GM23338 (cell line): ENCODE results near the gene MAPK6. TPM values are rescaled to one million over a fixed set of nuclear protein-coding genes. Genes with fewer than 3 reads are reported as not detected.

ENCODE experiments used
- ATAC-seq: fragments of 200-7000 bp; cut with Tn5 transposase; 3 replicates; pipeline ENCODE4 v1.9.1; 2020
- DNase-seq: peaks from one replicate; pipeline ENCODE4 v3.0.0-alpha.2; 2015; ENCODE audit warnings: low spot score
- H2AFZ ChIP-seq: fragments of 200-600 bp; sonication (generic); 2 replicates; pipeline ENCODE4 v1.8.0; 2016; ENCODE audit warnings: antibody characterized with exemption, mild to moderate bottlenecking, moderate library complexity
- H3F3A ChIP-seq: fragments of 200-600 bp; sonication (generic); replicated peaks from 2 replicates; pipeline ENCODE4 v1.8.0; 2017; ENCODE audit warnings: antibody characterized with exemption, mixed run types, low read depth
- H3K27ac ChIP-seq: fragments of 200-600 bp; sonication (generic); 2 replicates; pipeline ENCODE4 v1.6.1; 2016; ENCODE audit warnings: low read depth
- H3K27me3 ChIP-seq: fragments of 200-600 bp; sonication (generic); 2 replicates; pipeline ENCODE4 v1.8.0; 2016; ENCODE audit warnings: mild to moderate bottlenecking, mixed run types, moderate library complexity; ENCODE audit not compliant: insufficient read depth
- H3K36me3 ChIP-seq: fragments of 200-600 bp; sonication (generic); 2 replicates; pipeline ENCODE4 v1.8.0; 2016; ENCODE audit warnings: mild to moderate bottlenecking; ENCODE audit not compliant: insufficient read depth
- H3K4me1 ChIP-seq: fragments of 200-600 bp; sonication (generic); 2 replicates; pipeline ENCODE4 v1.8.0; 2016; ENCODE audit warnings: mild to moderate bottlenecking, moderate library complexity; ENCODE audit not compliant: insufficient read depth
- H3K4me2 ChIP-seq: fragments of 200-600 bp; sonication (generic); 2 replicates; pipeline ENCODE4 v1.7.1; 2017; ENCODE audit warnings: mixed run types
- H3K4me3 ChIP-seq: fragments of 200-600 bp; sonication (generic); 2 replicates; pipeline ENCODE4 v1.6.1; 2016; ENCODE audit warnings: mixed run types
- H3K79me2 ChIP-seq: fragments of 200-600 bp; sonication (generic); replicated peaks from 2 replicates; pipeline ENCODE4 v1.8.0; 2017; ENCODE audit warnings: mild to moderate bottlenecking; ENCODE audit not compliant: insufficient read depth
- H3K9me2 ChIP-seq: fragments of 200-600 bp; sonication (generic); 2 replicates; pipeline ENCODE4 v1.8.0; 2017; ENCODE audit not compliant: insufficient read depth
- H4K20me1 ChIP-seq: fragments of 200-600 bp; sonication (generic); replicated peaks from 2 replicates; pipeline ENCODE4 v1.8.0; 2017; ENCODE audit warnings: mild to moderate bottlenecking; ENCODE audit not compliant: insufficient read depth
- H3K27ac Mint-ChIP-seq: 2 replicates; pipeline ENCODE4 v1.8.0; 2020; ENCODE audit warnings: inconsistent platforms, mild to moderate bottlenecking, moderate library complexity, mixed read lengths
- H3K27me3 Mint-ChIP-seq: 3 replicates; pipeline ENCODE4 v1.8.0; 2022; ENCODE audit warnings: low read depth, mild to moderate bottlenecking, moderate library complexity, mixed read lengths, inconsistent platforms; ENCODE audit not compliant: insufficient read depth, poor library complexity
- H3K36me3 Mint-ChIP-seq: 3 replicates; pipeline ENCODE4 v1.8.0; 2021; ENCODE audit warnings: low read depth, mild to moderate bottlenecking, inconsistent platforms, moderate library complexity, mixed read lengths
- H3K4me1 Mint-ChIP-seq: 3 replicates; pipeline ENCODE4 v1.8.0; 2020; ENCODE audit warnings: mild to moderate bottlenecking, inconsistent platforms, mixed read lengths
- H3K4me3 Mint-ChIP-seq: 3 replicates; pipeline ENCODE4 v1.8.0; 2021; ENCODE audit warnings: moderate library complexity, mild to moderate bottlenecking, inconsistent platforms, mixed read lengths
- H3K9me3 Mint-ChIP-seq: 3 replicates; pipeline ENCODE4 v1.8.0; 2020; ENCODE audit warnings: moderate library complexity, mild to moderate bottlenecking, inconsistent platforms, mixed read lengths
- CREB1 ChIP-seq: fragments of 250-450 bp; sonication (Bioruptor Pico); IDR thresholded peaks from 2 replicates; pipeline ENCODE4 v1.5.0; 2020; ENCODE audit warnings: low read depth, mild to moderate bottlenecking, moderate library complexity
- CTCF ChIP-seq, 2 experiments: fragments of 200-600 bp in 1 of 2; sonication (generic) in 1 of 2; conservative IDR thresholded peaks; 2 replicates each; pipeline versions ENCODE4 v1.5.1 to v1.6.1; 2016 to 2017; ENCODE audit warnings: antibody characterized with exemption in 2 of 2, low read depth in 2 of 2, mild to moderate bottlenecking in 2 of 2, moderate library complexity in 1 of 2
- ETS1 ChIP-seq: IDR thresholded peaks from 2 replicates; pipeline ENCODE4 v1.6.1; 2016; ENCODE audit warnings: antibody characterized with exemption
- EZH2 ChIP-seq: fragments of 200-600 bp; sonication (generic); IDR thresholded peaks from one replicate; pipeline ENCODE4 v1.8.0; 2017; ENCODE audit warnings: antibody characterized with exemption, mild to moderate bottlenecking, low read depth; ENCODE audit not compliant: unreplicated experiment
- EZH2phosphoT487 ChIP-seq: fragments of 200-600 bp; sonication (generic); IDR thresholded peaks from one replicate; pipeline ENCODE4 v1.8.1; 2018; ENCODE audit warnings: antibody characterized with exemption; ENCODE audit not compliant: unreplicated experiment
- JUNB ChIP-seq: IDR thresholded peaks from one replicate; pipeline ENCODE4 v1.6.1; 2016; ENCODE audit warnings: antibody characterized with exemption; ENCODE audit not compliant: unreplicated experiment
- NANOG ChIP-seq: IDR thresholded peaks from 2 replicates; pipeline ENCODE4 v1.6.1; 2016; ENCODE audit warnings: antibody characterized with exemption, borderline replicate concordance
- POLR2AphosphoS5 ChIP-seq: IDR thresholded peaks from 2 replicates; pipeline ENCODE4 v1.6.1; 2016; ENCODE audit warnings: antibody characterized with exemption, low read depth
- REST ChIP-seq: IDR thresholded peaks from one replicate; pipeline ENCODE4 v1.6.1; 2018; ENCODE audit warnings: antibody characterized with exemption; ENCODE audit not compliant: unreplicated experiment
- STAT1 ChIP-seq: IDR thresholded peaks from one replicate; pipeline ENCODE4 v1.6.1; 2016; ENCODE audit warnings: antibody characterized with exemption; ENCODE audit not compliant: unreplicated experiment
- ZNF114 ChIP-seq: fragments of 250-450 bp; sonication (Bioruptor Pico); IDR thresholded peaks from 2 replicates; pipeline ENCODE4 v1.5.0; 2020; ENCODE audit warnings: mild to moderate bottlenecking, moderate library complexity
- ZNF331 ChIP-seq: fragments of 250-450 bp; sonication (Bioruptor Pico); IDR thresholded peaks from 2 replicates; pipeline ENCODE4 v1.5.0; 2020; ENCODE audit warnings: low read depth, mild to moderate bottlenecking, moderate library complexity
- ZNF462 ChIP-seq: fragments of 250-450 bp; sonication (Bioruptor Pico); IDR thresholded peaks from 2 replicates; pipeline ENCODE4 v1.5.0; 2020; ENCODE audit warnings: mild to moderate bottlenecking, moderate library complexity
- polyA plus RNA-seq: library from polyadenylated mRNA; unstranded; fragments of >200 nt; fragmentation: Nextera tagmentation; extraction: Ambion mirVana; gene quantifications from 2 replicates; pipeline ENCODE4 v1.2.1, GENCODE V29; 2016
- total RNA-seq: library from RNA; depleted of rRNA; stranded (reverse); fragments of >200 nt; shearing (Covaris generic); gene quantifications from 2 replicates; pipeline ENCODE4 v1.2.3, GENCODE V29; 2014

The MAPK6 gene
- total and polyA plus RNA-seq, 2 experiments from 2014 or later = 40.9 to 92.3 TPM

GRCh38 chr15:52021892-52022540 is 3.0 kb downstream of the MAPK6 start:
- Mint-ChIP-seq H3K4me3 (peak overlapping the region; percentile 51), H3K9me3 (peaks cover 6% of the 10 kb centered on the region; the same call in 2 of the 3 replicates), H3K27ac (peak overlapping the region; percentile 89; the same call in 1 of the 2 replicates), H3K4me1 (peaks cover 43% of the 10 kb centered on the region), H3K27me3 (peaks cover 21% of the 10 kb centered on the region), H3K36me3 (peaks cover 3% of the 10 kb centered on the region; the same call in 2 of the 3 replicates)
- Histone ChIP-seq H3K9me2 (no peaks in the 10 kb centered on the region), H3K36me3 (no peaks in the 10 kb centered on the region), H3K4me3 (peak overlapping the region; percentile 77; the same call in 1 of the 2 replicates), H3K27ac (0 out of 2 replicates have a peak overlapping the region, but pooled peaks have one; percentile 73), H3K79me2 (peaks cover 74% of the 10 kb centered on the region), H3F3A (no peaks in the 10 kb centered on the region), H3K4me2 (peak overlapping the region; percentile 82), H4K20me1 (peaks cover 37% of the 10 kb centered on the region), H2AFZ (no peak overlapping the region), H3K4me1 (peaks cover 33% of the 10 kb centered on the region), H3K27me3 (no peaks in the 10 kb centered on the region)
- no peak for ATAC-seq
- TF ChIP-seq NANOG (no peak), CTCF (conservative IDR thresholded peaks at IDR 0.05; ENCODE audit: low read depth in 2 of 2) (no peak), ETS1 (no peak), EZH2 (no peak), ZNF331 (no peak), CREB1 (CRISPR knock-in tag) (no peak), JUNB (no peak), REST (no peak), POLR2AphosphoS5 (no peak), ZNF114 (CRISPR knock-in tag) (no peak), STAT1 (no peak), ZNF462 (CRISPR knock-in tag) (no peak), EZH2phosphoT487 (no peak)
- DNase-seq = no peak
